Gastrocnemius medialis (tissue), 4 donors: ENCODE results near the gene PPP1R2.

ENCODE experiments used
- POLR2A ChIP-seq, 2 donors: fragments of 450-650 bp; IDR thresholded peaks; one replicate each; pipeline ENCODE4 v1.6.1; 2017; ENCODE audit warnings: antibody characterized with exemption in 2 of 2, mild to moderate bottlenecking in 2 of 2, moderate library complexity in 2 of 2
- TF ChIP-seq, protein P1 (sequence below), 5 experiments: fragments of 450-650 bp in 3 of 5; fragments of 200-600 bp in 2 of 5; sonication (generic) in 2 of 5; IDR thresholded peaks in 4 of 5; conservative IDR thresholded peaks in 1 of 5; 1 replicate in 4 of 5; 2 replicates in 1 of 5; pipeline ENCODE4 v1.5.1; 2016 to 2019; ENCODE audit warnings: antibody characterized with exemption in 5 of 5, mild to moderate bottlenecking in 3 of 5, moderate library complexity in 3 of 5

DNA sequence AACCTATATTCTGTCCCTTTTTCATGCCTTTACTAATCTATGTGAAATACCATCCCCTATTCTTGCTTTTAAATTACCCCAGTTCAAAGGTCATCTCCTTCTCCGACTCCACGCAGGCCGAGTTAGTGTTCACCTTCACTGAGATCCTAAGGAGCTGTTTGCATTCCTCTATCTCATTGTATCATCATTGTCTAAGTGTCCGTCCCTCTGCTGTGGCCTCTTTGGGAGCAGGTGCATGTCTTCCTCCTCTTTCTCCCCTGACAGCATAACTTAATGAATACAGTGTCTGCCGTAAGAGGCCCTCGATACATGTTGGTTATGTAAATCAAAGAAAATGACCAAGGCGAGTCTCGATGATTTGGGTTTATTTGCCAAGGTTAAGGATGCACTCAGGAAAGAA lies 4.9 kb upstream of the PPP1R2 start:
- TF ChIP-seq, protein P1, sequence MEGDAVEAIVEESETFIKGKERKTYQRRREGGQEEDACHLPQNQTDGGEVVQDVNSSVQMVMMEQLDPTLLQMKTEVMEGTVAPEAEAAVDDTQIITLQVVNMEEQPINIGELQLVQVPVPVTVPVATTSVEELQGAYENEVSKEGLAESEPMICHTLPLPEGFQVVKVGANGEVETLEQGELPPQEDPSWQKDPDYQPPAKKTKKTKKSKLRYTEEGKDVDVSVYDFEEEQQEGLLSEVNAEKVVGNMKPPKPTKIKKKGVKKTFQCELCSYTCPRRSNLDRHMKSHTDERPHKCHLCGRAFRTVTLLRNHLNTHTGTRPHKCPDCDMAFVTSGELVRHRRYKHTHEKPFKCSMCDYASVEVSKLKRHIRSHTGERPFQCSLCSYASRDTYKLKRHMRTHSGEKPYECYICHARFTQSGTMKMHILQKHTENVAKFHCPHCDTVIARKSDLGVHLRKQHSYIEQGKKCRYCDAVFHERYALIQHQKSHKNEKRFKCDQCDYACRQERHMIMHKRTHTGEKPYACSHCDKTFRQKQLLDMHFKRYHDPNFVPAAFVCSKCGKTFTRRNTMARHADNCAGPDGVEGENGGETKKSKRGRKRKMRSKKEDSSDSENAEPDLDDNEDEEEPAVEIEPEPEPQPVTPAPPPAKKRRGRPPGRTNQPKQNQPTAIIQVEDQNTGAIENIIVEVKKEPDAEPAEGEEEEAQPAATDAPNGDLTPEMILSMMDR (IDR thresholded peaks at IDR 0.05 in 4 of 5, conservative IDR thresholded peaks at IDR 0.05 in 1 of 5) = no peak
- no peak for TF ChIP-seq POLR2A (IDR thresholded peaks at IDR 0.05)
